Chondrocyte (in vitro differentiated cells): ENCODE measurements around the gene ADM2. TPM values are rescaled to one million over a fixed set of nuclear protein-coding genes. Genes with fewer than 3 reads are reported as not detected.

Source experiments
- DNase-seq: peaks from one replicate; pipeline ENCODE4 v3.0.0; 2021; ENCODE audit warnings: mixed read lengths, low spot score
- H3K27ac Mint-ChIP-seq: one replicate; pipeline ENCODE4 v1.8.0; 2021; ENCODE audit warnings: mild to moderate bottlenecking, moderate library complexity, mixed read lengths; ENCODE audit not compliant: unreplicated experiment
- H3K27me3 Mint-ChIP-seq: 2 replicates; pipeline ENCODE4 v1.8.0; 2021; ENCODE audit warnings: low read depth, mixed read lengths
- H3K36me3 Mint-ChIP-seq: 2 replicates; pipeline ENCODE4 v1.8.0; 2021; ENCODE audit warnings: low read depth, mixed read lengths
- H3K4me1 Mint-ChIP-seq: 2 replicates; pipeline ENCODE4 v1.8.0; 2021; ENCODE audit warnings: low read depth, mild to moderate bottlenecking, mixed read lengths
- H3K4me3 Mint-ChIP-seq: one replicate; pipeline ENCODE4 v1.8.0; 2021; ENCODE audit warnings: mild to moderate bottlenecking, moderate library complexity, mixed read lengths; ENCODE audit not compliant: unreplicated experiment
- H3K9me3 Mint-ChIP-seq: 2 replicates; pipeline ENCODE4 v1.8.0; 2021; ENCODE audit warnings: low read depth, mixed read lengths
- CTCF ChIP-seq: fragments of 200-600 bp; sonication (generic); IDR thresholded peaks from 2 replicates; pipeline ENCODE4 v1.5.0; 2021; ENCODE audit warnings: antibody characterized with exemption, mild to moderate bottlenecking, moderate library complexity
- total RNA-seq: library from RNA; stranded (reverse); gene quantifications from 3 replicates; pipeline ENCODE4 v1.2.1, GENCODE V29; 2021

Gene ADM2
- total RNA-seq, 1 donor from 2014 or later = 46.5 TPM

GRCh38 chr22:50498322-50498890 lies 17.1 kb downstream of the ADM2 start:
- H3K4me3 Mint-ChIP-seq = no peak overlapping the region

GRCh38 chr22:50500452-50500851 lies 19.1 kb downstream of the ADM2 start:
- H3K27ac Mint-ChIP-seq = no peak overlapping the region
- no peaks in the 10 kb centered on the region for H3K27me3 Mint-ChIP-seq
- no peak for DNase-seq
- H3K4me3 Mint-ChIP-seq = no peak overlapping the region
- peaks cover 4% of the 10 kb centered on the region for H3K36me3 Mint-ChIP-seq
- no peaks in the 10 kb centered on the region for H3K4me1 Mint-ChIP-seq
- H3K9me3 Mint-ChIP-seq = no peaks in the 10 kb centered on the region
- no peak for TF ChIP-seq CTCF

More at GRCh38 chr22:50498322-50498890, 17.1 kb downstream of the ADM2 start:
- Mint-ChIP-seq H3K27ac (no peak overlapping the region), H3K4me1 (no peaks in the 10 kb centered on the region), H3K9me3 (no peaks in the 10 kb centered on the region), H3K36me3 (peaks cover 4% of the 10 kb centered on the region), H3K27me3 (no peaks in the 10 kb centered on the region)
- TF ChIP-seq CTCF = peak; percentile 79
- DNase-seq = no peak

- Mint-ChIP-seq H3K27ac (no peak overlapping the region), H3K4me3 (no peak overlapping the region), H3K4me1 (peaks cover 2% of the 10 kb centered on the region), H3K27me3 (no peaks in the 10 kb centered on the region), H3K9me3 (no peaks in the 10 kb centered on the region), H3K36me3 (peaks cover 4% of the 10 kb centered on the region)
- DNase-seq = no peak
- no peak for TF ChIP-seq CTCF
Observed at GRCh38 chr22:50502096-50502495, 20.8 kb downstream of the ADM2 start.

- Mint-ChIP-seq H3K27ac (no peak overlapping the region), H3K4me1 (peaks cover 2% of the 10 kb centered on the region), H3K4me3 (no peak overlapping the region), H3K36me3 (peaks cover 4% of the 10 kb centered on the region), H3K27me3 (no peaks in the 10 kb centered on the region), H3K9me3 (no peaks in the 10 kb centered on the region)
- DNase-seq = no peak
- TF ChIP-seq CTCF = no peak
Observed at GRCh38 chr22:50502628-50503474, 21.5 kb downstream of the ADM2 start.

DNA sequence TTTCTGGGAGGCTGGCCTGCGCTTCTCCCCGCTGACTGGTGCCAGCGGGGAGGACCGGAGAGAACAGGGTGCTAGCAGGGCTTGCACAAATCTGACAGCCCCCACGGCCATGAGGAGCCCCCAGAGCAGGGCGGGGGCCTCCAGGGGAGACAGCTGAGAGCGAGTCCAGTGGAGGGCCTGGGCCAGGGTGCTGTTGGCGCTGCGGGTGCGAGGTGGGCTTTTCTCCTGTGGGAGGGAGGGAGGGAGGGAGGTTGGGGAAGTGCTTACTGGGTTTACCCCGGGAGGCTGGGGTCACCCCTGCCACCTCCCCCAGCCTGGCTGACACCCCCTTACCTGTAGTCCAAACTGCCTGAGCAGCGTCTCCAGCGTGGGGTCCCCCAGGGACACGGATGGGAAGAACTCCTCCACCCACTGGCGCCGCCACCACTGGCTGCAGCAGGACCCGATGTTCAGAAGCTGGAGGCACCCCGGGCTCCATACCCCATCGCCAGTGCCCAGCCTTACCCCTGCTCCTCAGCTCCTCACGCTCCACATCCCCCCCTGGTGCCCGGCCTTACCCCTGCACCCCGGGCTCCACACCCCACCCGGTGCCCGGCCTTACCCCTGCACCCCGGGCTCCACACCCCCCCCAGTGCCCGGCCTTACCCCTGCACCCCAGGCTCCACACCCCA lies 22.3 kb downstream of the ADM2 start:
- Mint-ChIP-seq H3K4me3 (no peak overlapping the region), H3K36me3 (peaks cover 4% of the 10 kb centered on the region), H3K27me3 (no peaks in the 10 kb centered on the region), H3K4me1 (peaks cover 3% of the 10 kb centered on the region), H3K9me3 (no peaks in the 10 kb centered on the region), H3K27ac (no peak overlapping the region)
- no peak for TF ChIP-seq CTCF
- DNase-seq = peak; percentile 92
